AML-193 (cell line): Measurements from ENCODE around the gene KIAA0930.

ENCODE experiments used
- DNase-seq, 2 experiments: peaks; one replicate each; lab custom pipeline; 2025; lab: John Stamatoyannopoulos, UW

KIAA0930 gene

DNA sequence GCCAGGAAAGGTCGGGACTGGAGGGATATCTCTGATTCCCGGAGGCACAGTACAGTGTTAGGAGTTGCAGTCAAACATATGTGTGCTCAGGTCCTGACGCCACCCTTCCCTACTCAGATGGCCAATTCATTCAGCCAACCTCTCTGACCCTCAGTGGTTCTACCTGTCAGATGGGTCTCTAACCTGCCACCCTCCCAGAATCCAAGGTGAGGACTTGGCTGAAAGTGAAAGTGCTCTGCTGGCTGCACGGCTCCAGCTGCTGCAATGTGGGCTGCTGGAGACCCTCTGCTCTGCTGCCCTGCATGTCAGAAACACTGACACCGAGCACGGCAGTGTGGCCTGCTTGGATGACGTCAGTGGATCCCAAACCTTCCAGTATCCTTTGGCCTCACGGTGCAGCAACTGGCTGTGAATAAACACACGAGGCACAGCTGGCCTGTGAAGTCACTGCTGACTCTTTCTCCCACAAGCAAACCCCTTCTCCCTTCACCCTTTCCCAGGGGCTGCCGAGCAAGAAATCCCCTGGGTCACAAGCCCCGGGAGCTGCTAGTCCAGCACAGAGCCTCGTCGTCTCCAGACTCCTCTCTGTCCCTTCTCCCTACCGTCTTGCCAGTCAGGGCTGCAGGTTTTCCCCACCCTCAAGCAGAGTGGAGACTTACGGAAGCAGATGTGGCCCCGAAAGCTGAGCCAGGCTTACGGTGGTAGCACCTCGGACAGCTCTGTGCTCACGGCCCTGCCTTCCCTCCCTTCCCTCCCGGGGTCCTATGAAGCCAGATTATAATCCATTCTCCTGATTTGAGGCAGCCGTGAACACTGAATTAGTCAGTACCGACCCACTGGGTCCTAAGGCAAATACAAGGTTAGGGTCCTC is 24.3 kb downstream of the KIAA0930 start:
- no peak for DNase-seq

DNA sequence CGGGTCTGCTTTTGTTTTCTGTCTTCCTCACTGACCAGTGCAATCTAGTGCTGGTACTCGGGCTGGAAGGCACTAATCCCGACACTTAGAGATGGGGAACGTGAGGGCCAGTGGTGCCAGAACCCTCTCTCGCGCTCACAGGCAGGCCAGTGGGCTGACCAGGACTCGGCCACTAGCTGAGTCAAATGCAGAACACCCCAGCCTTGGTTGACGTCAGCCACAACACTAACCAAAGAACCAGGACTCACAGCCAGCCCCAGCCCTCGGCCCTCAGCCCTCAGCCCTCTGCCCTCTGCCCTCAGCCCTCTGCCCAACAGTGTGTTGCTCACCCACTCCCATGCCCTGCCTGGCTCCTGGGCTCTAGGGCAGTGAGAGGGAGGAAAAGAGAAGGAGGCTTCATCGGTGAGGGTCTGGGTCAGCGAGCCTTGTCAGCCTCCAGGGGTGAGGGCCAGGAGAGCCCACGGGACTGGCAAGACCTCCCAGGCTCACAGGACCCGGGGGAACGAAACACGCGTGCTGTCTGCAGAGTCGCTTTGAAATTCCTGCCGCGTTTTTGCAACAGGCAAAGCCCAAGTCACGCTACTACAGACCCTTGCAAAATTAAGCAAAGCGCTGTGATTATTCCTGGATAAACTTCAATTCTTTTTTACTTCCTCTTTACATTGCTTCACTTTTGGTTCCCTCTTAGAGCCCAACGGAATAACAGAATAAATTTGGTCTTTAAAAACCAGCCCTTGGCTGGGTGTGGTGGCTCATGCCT is 27.5 kb downstream of the KIAA0930 start:
- DNase-seq = peak; percentile 79 to 87

DNA sequence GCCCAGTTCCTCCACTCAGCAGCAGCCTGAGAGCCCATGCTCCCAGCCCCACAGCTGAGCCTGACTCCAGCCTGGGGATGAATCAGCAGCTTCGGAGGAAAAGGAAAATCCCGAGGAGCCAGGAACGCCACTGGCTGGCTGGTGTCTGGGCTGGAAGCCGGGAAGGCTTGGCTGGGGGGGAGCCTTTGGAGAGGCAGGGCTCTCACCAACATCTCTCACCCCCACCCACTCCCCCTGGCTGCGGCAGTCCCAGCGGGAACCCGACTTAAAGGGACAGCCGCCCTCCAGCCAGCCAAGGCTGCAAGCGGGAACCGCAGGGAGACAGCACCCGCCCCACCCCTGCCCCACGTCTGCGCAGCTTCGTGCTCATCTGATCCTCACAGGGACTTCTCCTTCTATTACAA is 28.4 kb downstream of the KIAA0930 start:
- DNase-seq = no peak

GRCh38 chr22:45211848-45212247 is 28.8 kb downstream of the KIAA0930 start:
- no peak for DNase-seq

DNA sequence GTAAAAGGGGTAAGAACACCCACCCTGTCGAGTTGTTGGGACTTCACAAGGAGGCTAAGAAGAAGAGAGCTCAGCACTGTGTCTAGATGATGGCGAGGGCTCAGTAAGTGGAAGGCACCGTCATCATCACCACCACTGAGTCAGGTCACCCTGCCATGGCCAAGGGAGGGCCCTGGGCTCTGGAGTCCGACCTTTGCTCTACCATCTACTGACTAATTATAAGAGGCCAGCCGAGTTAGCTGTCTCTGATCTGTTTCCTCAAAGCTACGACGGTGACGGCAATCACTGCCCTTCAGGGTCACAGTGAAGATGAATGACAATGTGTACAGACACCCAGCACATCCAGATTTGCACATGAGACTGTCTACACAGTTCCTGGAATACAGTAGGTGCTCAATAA is 29.3 kb downstream of the KIAA0930 start:
- DNase-seq = no peak

- no peak for DNase-seq
Measured at GRCh38 chr22:45210991-45211390, 29.7 kb downstream of the KIAA0930 start.

DNA sequence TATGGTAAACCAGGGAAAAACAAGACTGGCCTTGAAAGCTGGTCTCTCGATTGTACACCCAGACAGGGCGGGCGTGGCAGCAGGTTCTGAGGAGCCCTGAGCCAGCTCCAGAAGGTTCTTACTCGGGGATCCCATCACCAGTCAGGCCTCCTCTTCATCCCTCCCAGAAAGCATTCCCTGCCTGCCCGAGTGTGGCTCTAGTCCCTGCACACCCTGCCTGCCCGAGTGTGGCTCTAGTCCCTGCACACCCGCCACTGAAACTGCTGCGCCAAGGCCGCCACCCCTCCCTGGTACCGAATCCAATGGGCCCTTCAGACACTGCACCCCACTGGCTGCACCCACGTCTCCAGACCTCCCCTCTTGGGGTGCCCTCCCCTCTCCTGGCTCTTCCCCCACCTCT is 30.1 kb downstream of the KIAA0930 start:
- DNase-seq = no peak

- no peak for DNase-seq
Measured at GRCh38 chr22:45210174-45210573, 30.5 kb downstream of the KIAA0930 start.

- no peak for DNase-seq
Measured at GRCh38 chr22:45208993-45209838, 31.5 kb downstream of the KIAA0930 start.

- no peak for DNase-seq
Measured at GRCh38 chr22:45208696-45208992, 32.0 kb downstream of the KIAA0930 start.

- DNase-seq = no peak
Measured at GRCh38 chr22:45207981-45208664, 32.6 kb downstream of the KIAA0930 start.

- DNase-seq = no peak
Measured at GRCh38 chr22:45207533-45207932, 33.2 kb downstream of the KIAA0930 start.

DNA sequence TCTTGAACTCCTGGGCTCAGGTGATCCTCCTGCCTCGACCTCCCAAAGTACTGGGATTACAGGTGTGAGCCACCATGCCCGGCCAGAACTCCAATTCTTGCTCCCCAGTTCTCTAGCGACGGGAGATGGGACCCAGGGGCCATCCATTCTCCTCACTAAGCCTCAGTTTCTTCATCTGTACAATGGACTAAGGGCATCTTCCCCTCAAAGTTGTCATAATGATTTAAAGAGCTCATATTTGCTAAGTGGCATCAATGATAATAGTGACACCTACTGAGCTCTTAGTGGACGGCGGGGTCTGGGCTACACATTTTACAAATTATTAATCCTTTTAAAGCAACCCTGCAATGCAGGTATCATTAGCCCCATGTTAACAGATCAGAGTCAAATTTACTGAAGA is 34.5 kb downstream of the KIAA0930 start:
- no peak for DNase-seq

GRCh38 chr22:45205276-45205925 is 35.3 kb downstream of the KIAA0930 start:
- no peak for DNase-seq

- DNase-seq = no peak
Measured at GRCh38 chr22:45204819-45205218, 35.9 kb downstream of the KIAA0930 start.

DNA sequence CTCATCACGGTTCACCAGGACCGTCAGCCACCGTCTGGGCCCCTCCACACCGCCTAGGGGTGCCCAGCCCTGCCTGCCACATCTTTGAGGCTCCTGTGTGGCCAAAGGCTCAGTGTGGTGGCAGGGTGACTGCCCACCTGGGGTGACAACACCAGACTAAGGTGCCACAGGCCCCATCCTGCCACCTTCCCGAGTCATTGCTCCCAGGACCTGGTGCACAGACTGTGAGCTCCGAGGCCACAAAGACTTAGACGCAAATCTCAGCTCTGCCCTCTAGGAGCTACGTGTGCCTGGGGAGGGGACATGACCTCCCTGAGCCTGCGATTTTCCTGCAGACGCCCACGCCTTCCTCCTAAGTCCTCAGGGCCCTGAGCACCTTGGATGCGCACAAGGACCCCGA is 36.5 kb downstream of the KIAA0930 start:
- no peak for DNase-seq

- DNase-seq = no peak
Measured at GRCh38 chr22:45203150-45203951, 37.3 kb downstream of the KIAA0930 start.

DNA sequence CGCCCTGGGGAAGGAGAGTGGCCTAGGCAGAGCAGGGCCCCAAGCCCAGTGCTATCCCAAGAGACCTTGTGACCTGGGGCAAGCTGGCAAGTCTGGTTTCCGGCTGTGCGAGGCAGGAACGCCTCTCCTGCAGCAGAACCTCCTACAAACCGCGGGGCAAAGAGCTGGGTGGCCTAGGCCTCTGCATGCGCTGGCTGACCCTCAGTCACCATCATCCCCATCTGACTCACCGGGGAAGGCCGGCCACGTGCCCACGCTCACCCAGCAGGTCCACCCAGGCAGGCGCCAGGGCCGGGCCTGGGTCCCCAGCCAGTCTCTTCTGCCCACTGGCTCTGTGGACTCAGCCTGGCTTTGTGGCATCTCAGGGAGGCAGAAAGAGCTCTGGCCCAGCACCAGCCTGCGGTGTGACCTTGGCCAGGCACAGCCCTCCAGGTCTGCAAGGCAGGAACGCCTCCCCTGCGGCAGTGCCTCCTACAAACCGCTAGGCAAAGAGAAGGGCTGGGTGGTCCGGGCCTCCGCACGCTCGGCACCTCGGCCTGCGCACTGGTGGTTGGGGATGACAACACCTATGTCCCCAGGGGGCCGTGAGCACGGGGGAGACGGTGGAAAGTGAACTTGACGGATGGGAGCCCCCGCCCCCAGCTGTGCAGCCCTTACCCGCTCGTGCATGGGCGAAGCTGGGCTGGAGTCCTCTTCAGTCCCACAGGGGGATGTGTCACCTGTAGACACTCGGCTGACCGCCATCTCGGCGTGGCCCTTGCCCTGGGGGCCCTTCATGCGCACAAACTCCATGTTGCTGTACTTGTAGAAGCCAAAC is 38.2 kb downstream of the KIAA0930 start:
- no peak for DNase-seq

- no peak for DNase-seq
Measured at GRCh38 chr22:45201678-45202332, 38.9 kb downstream of the KIAA0930 start.
